Activated CD4-positive, alpha-beta T cell treated with anti-CD3 and anti-CD28 coated beads, Interleukin-2, amount 50 U/mL, for 48 hours (primary cell): ENCODE measurements around the gene SERBP1.
A peak's percentile ranks its signal among the peaks of the same experiment; 100 is the strongest.

Experiments
- DNase-seq, 2 experiments: peaks; one replicate each; pipeline ENCODE4 v3.0.0-alpha.2; 2020

The SERBP1 gene

DNA sequence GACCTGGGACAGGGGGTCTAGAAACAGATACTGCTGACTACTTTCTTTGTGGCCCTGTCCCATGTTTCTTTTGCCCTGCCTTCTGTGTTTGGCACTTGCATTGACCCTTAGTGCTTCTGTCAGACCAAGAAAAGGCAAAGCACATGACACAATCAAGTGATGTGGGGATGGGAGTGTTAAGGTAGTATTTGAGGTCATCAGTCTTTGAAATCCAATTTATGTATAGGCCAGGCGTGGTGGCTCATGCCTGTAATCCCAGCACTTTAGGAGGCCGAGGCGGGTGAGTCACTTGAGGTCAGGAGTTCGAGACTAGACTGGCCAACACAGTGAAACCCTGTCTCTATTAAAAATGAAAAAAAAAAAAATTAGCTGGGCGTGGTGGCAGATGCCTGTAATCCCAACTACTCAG is 26.0 kb downstream of the SERBP1 start:
- DNase-seq: no peak

DNA sequence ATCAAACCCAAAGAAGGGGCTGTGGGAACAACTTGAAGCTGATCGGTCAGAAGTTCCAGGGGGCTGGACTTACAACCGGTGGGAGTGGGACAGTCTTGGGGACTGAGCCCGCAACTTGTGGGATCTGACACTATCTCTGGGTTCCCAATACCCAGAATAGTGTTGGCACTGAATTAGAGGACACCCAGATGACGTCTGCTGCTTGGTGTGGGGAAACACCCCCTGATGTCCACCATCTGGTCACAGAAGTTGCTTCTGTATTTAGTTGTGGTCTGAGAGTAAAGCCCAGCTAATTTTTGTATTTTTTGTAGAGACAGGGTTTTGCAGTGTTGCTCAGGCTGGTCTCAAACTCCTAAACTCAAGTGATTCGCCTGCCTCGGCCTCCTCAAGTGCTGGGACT is 28.8 kb downstream of the SERBP1 start:
- no peak for DNase-seq

DNA sequence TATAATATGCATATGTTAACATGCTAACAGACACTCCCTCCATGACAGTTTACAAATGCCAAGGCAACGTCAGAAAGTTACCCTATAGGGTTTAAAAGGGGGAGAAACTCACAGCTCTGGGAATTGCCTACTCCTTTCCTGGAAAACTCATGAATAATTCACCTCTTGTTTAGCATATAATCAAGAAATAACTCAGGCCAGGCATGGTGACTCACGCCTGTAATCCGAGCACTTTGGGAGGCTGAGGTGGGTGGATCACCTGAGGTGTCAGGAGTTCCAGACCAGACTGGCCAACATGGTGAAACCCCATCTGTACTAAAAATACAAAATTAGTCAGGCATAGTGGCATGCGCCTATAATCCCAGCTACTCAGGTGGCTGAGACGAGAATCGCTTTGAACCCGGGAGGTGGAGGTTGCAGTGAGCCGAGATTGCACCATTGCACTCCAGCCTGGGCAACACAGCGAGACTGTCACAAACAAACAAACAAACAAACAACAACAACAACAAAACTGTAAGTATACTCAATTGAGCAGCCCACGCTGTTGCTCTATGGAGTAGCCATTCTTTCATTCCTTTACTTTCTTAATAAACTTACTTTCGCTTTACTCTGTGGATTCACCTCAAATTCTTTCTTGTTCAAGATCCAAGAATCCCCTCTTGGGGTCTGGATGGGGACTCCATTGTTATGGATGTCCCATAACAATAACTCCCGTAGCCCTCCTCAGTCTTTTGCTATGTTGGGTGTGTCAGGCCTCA is 30.0 kb downstream of the SERBP1 start:
- peak; percentile 70 to 78 for DNase-seq

DNA sequence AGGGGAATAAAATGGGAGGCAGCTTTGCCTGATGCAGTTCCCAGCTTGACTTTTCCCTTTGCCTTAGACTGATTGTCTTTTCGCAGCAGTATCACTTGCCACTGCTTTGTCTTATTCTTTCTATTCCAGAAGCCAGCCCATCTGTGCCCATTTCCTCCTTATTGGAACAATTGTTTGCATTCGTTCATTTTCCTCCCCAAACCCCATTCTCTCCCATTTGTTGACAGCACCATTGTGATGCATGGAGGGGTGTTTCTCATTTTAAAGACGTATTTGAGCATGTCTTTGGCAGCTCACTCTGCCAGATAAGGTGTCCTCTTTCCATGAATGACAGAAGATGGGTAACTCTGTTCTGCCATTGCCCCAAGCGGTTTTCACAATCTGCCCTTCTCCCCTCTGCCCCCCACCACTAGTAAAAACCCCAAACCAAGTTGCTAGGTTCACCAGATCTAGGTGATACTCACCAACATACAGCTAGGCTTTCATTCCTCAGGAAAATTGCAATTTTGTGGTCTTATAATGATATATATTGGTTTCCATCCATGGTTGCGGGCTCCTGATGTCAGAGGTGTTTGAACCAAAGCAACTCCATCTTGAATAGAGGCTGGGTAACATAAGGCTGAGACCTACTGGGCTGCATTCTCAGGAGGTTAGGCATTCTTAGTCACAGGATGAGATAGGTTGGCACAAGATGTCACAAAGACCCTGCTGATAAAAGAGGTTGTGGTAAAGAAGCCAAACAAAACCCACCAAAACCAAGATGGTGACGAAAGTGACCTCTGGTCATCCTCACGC is 30.8 kb downstream of the SERBP1 start:
- no peak for DNase-seq

DNA sequence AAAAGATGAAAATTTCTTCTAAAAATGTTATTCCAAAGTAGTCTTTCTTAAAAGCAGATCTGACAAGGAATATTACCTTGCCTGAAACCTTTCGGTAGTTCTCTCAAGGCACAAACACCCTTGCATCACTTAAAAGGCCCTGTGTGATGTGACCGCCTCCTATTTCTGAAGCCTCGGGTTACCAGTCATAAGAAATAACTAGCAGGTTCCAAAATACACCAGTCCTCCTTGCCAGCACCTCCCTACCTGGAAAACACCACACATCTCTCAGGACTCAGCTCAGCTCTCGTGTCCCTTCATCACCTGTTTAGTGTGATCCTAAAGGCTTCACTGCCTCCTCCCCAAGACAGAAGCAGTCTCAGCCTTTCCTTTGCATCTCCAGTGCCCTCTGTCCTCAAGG is 35.7 kb downstream of the SERBP1 start:
- DNase-seq: no peak

DNA sequence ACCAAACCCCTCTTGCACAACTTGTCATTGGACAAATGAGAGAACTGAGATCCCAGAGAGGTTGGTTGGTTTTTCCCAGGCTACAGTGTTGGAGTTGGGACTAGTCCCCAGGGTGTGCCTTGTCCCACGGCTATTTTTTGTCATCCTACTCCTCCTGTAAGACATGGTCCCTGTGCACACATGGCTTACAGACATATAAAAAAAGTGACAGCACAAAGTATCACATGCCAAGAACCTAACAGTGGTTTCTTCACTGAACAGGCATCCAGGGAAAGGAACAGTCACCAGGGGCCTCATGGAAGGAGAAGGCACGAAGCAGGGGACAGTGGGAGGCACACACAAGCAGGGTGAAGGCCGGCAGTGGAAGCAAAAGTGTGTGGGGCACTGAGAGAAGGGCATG is 36.5 kb downstream of the SERBP1 start:
- no peak for DNase-seq

DNA sequence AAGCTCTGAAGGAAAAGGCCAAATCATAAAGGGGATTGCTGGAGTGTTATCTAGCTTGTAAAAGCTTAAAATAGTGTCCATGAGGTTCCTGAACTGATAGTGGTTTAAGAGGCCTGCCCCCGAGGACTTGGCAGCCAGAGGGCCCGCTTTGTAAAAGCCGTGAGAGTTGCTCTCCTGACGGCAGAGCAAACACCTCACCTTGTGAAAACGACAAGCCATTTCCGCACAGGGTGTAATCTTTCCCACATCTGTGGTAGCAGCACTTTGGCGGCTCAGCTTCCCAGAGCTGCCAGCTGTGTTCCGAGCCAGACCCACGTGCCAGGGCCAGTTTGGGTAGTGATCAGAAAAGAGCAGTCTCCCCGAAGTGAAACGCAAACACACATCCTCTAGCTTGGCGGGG is 37.0 kb downstream of the SERBP1 start:
- no peak for DNase-seq

DNA sequence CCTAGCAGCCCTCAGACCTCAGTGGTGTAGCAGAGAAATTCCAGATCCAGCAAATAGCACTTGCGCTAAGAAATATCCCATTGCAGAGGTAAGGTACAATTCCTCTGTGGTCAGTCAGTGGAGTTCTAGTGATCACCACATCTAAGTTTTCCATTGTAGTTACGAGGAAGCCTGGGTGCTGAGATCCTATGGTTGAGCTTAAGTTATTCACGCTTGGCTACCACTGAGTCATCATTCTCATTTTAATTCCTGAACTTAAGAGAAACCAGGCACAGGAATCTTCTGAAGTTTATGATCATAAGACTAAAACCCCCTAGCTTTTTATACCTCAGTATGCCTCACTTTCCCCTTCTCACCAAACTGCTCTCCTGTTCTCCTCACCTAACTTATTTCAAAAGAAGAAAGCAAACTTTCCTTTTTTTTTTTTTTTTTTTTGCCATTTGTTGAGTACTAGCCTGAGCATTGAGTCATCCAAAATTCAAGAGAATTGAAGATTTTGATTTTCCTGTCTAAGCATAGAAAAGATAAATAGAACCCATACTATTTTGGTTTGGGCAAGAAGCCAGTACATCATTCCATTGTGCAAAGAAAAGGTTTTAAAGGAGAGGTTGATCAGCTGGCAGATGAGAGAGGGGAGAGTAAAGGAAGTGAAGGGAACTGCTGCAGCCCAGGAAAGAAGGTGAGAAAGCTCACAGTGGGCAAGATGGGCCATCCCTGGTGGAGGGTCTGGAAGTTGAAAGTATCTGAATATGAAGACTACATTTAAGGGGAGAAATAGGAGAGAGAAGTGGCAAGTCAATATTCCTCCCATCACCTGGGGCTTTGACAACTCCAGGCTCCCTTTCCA is 39.9 kb downstream of the SERBP1 start:
- DNase-seq: no peak

DNA sequence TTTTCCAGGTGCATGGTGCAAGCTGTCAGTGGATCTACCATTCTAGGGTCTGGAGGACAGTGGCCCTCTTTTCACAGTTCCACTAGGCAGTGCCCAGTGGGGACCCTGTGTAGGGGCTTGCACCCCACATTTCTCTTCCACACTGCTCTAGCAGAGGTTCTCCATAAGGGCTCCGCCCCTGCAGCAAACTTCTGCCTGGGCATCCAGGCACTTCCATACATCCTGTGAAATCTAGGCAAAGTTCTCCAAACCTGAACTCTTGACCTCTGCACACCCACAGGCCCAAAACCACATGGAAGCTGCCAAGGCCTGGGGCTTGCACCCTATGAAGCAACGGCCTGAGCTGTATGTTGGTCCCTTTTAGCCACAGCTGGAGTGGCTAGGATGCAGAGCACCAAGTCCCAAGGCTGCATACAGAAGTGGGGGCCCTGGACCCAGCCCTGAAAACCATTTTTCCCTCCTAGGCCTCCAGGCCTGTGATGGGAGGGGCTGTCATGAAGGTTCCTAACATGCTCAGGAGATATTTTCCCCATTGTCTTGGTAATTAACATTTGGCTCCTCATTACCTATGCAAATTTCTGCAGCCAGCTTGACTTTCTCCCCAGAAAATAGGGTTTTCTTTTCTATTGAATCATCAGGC is 46.1 kb downstream of the SERBP1 start:
- no peak for DNase-seq

DNA sequence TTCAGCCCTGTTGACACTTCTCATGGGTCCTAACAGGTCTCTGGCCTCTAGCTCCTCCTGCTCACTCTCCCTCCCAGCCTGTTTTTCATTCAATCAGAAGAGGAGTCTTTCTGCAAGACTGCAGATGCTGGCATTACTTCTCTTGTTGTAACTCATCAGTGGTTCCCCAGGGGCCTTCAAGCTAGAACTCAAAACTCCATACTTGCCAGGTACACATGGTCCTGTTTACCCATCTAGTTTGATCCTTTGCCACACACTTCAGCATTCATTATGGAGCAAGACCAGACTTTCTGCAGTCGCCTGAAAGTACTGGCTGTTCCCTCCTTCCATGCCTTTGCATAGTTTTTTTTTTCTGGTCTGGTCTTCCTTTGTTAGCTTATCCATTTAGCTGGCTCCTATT is 47.9 kb downstream of the SERBP1 start:
- no peak for DNase-seq

DNA sequence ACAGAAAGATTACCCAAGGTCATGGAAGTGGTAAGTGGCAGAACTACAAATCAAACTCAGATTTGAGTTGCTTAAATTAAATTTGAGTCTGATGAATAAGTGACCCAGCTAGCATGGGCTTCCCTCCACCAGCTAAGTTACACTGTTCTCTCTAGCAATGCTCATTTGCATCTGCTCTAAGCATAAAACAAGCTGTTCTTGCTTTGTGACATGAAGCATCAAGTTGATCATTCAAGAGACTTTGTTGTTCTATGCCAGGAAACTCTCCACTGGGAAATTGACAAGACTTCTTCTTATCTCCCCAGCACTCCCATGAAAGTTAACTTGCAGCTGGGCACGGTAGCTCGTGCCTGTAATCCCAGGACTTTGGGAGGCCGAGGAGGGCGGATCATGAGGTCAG is 49.0 kb downstream of the SERBP1 start:
- DNase-seq: no peak

DNA sequence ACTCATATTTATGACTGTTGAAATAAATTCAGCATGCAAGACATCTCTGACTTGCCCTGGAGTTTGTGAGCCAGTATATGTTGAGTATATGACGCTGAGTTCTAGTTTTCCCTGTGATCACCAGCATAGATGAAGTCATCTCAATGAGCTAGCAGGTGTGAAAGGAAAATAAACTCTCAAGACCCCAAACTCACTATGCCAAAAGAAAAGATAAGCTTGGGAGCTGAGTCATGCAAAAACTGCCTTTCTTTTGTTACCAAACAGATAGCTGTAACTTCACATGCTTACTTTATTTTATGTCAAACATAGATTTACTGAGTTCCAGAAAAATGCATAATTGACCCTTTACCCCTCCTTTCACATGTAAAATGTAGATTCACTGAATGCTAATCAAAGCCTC is 52.9 kb downstream of the SERBP1 start:
- no peak for DNase-seq

DNA sequence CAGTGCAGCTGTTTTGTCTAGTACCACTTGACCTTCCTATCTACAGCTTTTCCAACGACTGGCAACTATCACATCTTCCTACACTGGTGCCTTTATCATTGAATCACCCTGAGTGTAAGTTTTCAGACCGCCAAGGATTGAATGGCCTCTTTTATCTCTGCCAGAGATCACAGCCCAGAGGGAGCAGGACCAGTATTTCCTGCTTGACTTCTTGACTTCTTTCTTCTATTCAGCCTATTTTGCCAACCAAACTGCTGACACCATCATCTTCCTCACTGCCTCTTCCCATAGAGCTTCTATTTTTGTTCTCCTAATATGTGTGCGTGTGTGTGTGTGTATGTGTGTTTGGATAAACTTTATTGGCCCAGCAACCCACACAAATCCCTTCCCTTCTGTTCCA is 53.8 kb downstream of the SERBP1 start:
- DNase-seq: no peak

DNA sequence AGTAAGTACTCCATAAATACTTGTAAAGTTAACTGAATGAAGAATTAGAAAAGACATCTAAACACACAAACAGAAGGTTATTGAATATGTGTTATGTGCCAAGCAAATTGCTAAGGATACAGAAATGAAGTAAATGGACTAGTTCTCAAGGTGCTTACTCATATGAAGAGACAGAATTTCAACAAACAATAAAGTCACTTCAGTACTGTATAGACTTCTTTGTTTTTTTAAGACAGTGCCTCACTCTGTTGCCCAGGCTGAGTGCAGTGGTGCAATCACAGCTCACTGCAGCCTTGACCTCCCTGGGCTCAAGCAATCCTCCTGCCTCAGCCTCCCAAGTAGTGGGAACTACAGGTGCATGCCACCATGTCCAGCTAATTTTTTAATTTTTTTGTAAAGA is 57.3 kb downstream of the SERBP1 start:
- no peak for DNase-seq

DNA sequence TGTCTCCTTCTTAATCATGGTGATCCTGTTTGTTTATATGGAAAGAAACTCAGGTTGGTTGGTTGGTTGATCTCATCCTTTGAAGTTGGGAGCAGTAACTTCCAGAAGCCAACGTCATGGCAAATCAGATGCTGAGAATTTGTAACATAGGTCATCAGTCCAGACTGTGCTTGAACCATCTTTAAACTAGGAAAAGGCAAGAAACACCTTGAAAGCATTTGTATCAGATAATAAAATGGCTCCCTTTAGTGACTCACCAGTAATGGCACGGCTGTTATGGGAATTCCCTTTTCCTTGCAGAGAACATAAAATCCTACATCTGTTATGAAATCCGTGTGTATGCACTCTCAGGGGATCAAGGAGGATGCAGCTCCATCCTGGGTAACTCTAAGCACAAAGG is 58.1 kb downstream of the SERBP1 start:
- no peak for DNase-seq

DNA sequence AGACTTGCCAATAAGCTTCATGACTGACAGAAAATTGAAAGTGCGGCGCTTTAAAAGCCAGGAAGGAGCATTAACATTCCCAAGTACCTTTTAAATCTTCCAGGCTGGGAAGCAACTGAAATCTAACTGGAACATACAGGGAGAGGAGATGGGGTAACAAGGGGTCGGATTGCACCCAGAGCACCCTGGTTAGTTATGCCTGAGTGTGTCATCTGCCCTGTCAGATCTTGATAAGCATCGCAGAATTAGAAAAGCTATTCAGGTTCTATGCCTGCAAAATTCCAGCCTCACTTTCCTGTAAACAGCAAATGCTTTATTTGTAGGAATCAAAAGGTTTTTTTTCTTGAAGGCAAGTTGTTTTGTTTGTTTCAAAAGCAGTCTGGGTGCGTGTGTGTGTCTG is 58.5 kb downstream of the SERBP1 start:
- no peak for DNase-seq

DNA sequence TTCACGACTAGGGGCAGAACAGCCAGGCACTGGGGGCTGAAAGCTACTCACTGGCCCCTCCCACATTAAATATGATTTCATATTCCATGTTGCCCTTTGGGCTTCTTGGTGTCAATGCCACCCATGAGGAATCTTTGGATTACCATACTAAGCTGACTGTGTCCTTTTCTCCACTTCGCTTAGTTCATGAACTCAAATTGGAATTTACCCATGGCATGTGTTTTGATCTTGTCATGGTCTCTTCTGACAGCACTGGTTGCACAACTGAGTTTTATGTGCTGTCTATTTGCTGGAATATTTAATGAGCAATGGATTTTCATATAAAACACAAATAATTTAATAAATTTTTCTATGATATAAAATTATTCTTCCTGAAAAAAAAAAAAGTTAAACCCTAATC is 59.2 kb downstream of the SERBP1 start:
- DNase-seq: no peak

DNA sequence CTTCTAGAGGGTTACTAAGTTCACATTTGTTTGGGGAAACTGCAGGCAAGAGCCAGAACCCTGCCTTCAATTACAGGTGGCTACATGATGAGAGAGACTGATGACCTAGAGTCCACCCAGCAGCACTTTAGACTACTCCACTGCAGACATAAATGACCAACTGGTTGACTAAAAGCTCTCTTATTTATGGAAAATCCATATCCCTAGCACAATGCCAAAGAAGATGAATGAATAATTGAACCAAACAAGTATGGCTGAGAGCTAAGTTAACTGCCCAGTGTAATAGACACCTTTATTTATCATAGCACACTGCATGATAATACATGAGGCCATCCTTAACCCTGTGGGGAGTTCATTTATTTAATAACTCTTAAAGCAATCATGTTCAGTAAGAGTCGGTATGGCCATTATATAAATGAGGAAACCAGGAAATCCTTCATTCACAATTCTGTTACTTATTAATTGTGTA is 62.1 kb downstream of the SERBP1 start:
- no peak for DNase-seq

DNA sequence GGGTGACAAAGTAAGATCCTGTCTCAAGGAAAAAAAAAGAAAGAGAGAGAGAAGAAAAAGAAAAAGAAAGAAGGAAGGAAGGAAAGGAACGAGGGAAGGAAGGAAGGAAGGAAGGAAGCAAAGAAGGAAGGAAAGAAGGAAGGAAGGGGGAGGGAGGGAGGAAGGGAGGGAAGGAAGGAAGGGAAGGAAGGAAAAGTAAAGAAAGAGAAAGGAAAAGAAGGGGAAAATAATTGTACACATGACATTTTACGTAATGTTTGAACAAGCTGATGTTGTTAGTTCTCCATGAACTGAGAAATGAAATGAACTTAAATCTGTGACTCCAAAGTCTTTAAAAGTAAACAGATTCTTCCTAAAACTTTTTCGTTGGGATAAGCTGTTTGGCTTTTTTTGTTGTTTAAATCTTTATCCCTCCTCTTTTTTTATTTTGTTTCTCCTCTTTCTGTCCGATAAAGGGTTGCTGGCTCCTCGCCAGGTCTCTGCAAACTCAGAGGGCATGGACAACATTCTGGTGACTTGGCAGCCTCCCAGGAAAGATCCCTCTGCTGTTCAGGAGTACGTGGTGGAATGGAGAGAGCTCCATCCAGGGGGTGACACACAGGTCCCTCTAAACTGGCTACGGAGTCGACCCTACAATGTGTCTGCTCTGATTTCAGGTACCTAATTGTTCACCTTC is 62.7 kb downstream of the SERBP1 start:
- DNase-seq: no peak

DNA sequence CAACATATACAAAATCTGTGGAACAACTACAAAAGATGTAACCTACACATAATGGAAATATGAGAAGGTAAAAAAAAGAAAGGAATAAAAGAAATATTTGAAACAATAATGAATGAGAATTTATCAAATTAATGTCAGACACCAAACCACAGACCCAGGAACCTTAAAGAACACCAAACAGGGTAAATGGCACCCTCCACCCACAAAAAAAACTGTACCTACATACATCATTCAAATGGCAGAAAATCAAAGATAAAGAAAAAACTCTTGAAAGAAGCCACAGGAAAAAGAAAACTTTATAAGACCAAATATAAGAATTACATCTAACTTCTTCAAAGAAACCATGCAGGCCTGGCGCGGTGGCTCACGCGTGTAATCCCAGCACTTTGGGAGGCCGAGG is 68.6 kb downstream of the SERBP1 start:
- DNase-seq: no peak

DNA sequence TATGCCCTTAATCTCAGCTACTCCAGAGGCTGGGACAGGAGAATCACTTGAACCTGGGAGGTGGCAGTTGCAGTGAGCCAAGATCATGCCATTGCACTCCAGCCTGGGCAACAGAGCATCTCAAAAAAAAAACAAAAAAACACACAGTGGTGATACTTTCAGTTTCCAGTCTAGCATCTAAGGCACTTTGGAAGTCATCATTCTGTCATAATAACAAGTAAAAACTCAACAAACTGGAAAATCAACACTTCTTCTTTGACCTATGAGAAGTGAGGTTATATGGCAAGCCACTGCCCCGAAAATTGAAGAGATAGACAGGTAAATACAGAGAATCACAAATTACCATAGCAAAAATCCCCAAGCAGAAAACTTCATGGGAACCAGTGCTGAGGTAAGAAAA is 70.6 kb downstream of the SERBP1 start:
- no peak for DNase-seq
